Endothelial cell of umbilical vein (primary cell): ENCODE measurements around the gene WDR86.

ENCODE experiments used
- CTCF ChIP-seq, 2 donors: IDR thresholded peaks; 1 replicate in 1 of 2; 2 replicates in 1 of 2; pipeline ENCODE4 v1.5.1; 2011; ENCODE audit warnings: low read length in 2 of 2, mild to moderate bottlenecking in 2 of 2, moderate library complexity in 2 of 2, control low read depth in 1 of 2, inconsistent platforms in 1 of 2, low read depth in 1 of 2; ENCODE audit not compliant: insufficient read depth in 1 of 2; ENCODE audit errors: extremely low read depth in 1 of 2
- EZH2 ChIP-seq: IDR thresholded peaks from 2 replicates; pipeline ENCODE4 v1.6.1; 2012; ENCODE audit warnings: borderline replicate concordance, low read depth, mild to moderate bottlenecking, moderate library complexity, low read length, inconsistent platforms; ENCODE audit not compliant: severe bottlenecking
- FOS ChIP-seq: IDR thresholded peaks from 2 replicates; pipeline ENCODE4 v1.6.1; 2011; ENCODE audit warnings: mild to moderate bottlenecking, low read length, moderate library complexity, borderline replicate concordance; ENCODE audit not compliant: insufficient read depth
- GATA2 ChIP-seq: IDR thresholded peaks from 2 replicates; pipeline ENCODE4 v1.7.0; 2011; ENCODE audit warnings: low read depth, mild to moderate bottlenecking, moderate library complexity, mixed read lengths, low read length; ENCODE audit not compliant: insufficient read length, insufficient read depth
- JUN ChIP-seq: IDR thresholded peaks from 2 replicates; pipeline ENCODE4 v1.6.1; 2011; ENCODE audit warnings: borderline replicate concordance, low read depth; ENCODE audit not compliant: insufficient read length, insufficient read depth
- POLR2A ChIP-seq: IDR thresholded peaks from 2 replicates; pipeline ENCODE4 v1.6.1; 2012; ENCODE audit warnings: low read depth, mild to moderate bottlenecking, control low read depth, low read length
- POLR2AphosphoS5 ChIP-seq: IDR thresholded peaks from 2 replicates; pipeline ENCODE4 v1.6.1; 2012; ENCODE audit warnings: low read depth, mild to moderate bottlenecking, control low read depth, low read length, moderate library complexity; ENCODE audit not compliant: insufficient read depth
- TF ChIP-seq, protein P1 (sequence below): IDR thresholded peaks from 2 replicates; pipeline ENCODE4 v1.6.1; 2011; ENCODE audit not compliant: insufficient read depth, insufficient read length

- TF ChIP-seq CTCF (IDR thresholded peaks at IDR 0.05; ENCODE audit: extremely low read depth in 1 of 2, insufficient read depth in 1 of 2, low read depth in 1 of 2, low read length in 2 of 2) (no peak), POLR2A (no peak), FOS (no peak), POLR2AphosphoS5 (no peak), EZH2 (no peak), JUN (no peak), GATA2 (no peak)
- TF ChIP-seq, protein P1, sequence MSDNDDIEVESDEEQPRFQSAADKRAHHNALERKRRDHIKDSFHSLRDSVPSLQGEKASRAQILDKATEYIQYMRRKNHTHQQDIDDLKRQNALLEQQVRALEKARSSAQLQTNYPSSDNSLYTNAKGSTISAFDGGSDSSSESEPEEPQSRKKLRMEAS: no peak
These were observed 5.4 kb downstream of the WDR86 start for GRCh38 chr7:151404216-151405011.
